GM19025 (cell line): Measurements from ENCODE around the gene ZC2HC1B.

Experiments
- ATAC-seq: cut with Tn5 transposase; IDR thresholded peaks from one replicate; pipeline ENCODE4 v1.9.1; 2021; ENCODE audit warnings: mild to moderate bottlenecking, low read depth, moderate library complexity; ENCODE audit not compliant: unreplicated experiment

ZC2HC1B gene

GRCh38 chr6:143986463-143987065 lies 122.3 kb downstream of the ZC2HC1B start:
- no peak for ATAC-seq
